HCT116 (cell line): Measurements from ENCODE around the gene ATP2B1. TPM values are rescaled to one million over a fixed set of nuclear protein-coding genes. Genes with fewer than 3 reads are reported as not detected.
"Not testable (repeated sequence)": the region's sequence is repeated elsewhere in the genome, so short reads cannot be mapped to it uniquely, and the experiment has no call there.

Experiments
- ATAC-seq: fragments of 200-7000 bp; cut with Tn5 transposase; 2 replicates; pipeline ENCODE4 v1.9.1; 2020; ENCODE audit warnings: mild to moderate bottlenecking, moderate library complexity
- BruUV-seq: library from RNA; stranded (reverse); fragments of 400-500 nt; replicated peaks from 2 replicates; lab custom pipeline; 2021; lab: Mats Ljungman, UMichigan
- CTCF ChIA-PET: fragments of 300-600 bp; sonication (Branson Sonifier 250); formaldehyde crosslinking; loops from one replicate; lab custom pipeline; 2021; ENCODE audit warnings: antibody characterized with exemption; lab: Charles Lee
- POLR2A ChIA-PET: fragments of 300-600, 350-600 bp; sonication (Branson Sonifier 250); formaldehyde crosslinking; loops from one replicate; lab custom pipeline; 2021; ENCODE audit warnings: antibody characterized with exemption; lab: Charles Lee
- RAD21 ChIA-PET, 2 experiments: fragments of 300-600 bp; sonication (Branson Sonifier 250); formaldehyde crosslinking; loops; one replicate each; lab custom pipeline; 2023; ENCODE audit warnings: low total read pairs in 2 of 2; ENCODE audit not compliant: uncharacterized antibody in 2 of 2, unreplicated experiment in 2 of 2, low non-redundant PET in 1 of 2; lab: Charles Lee
- DNase-seq: peaks from one replicate; pipeline ENCODE4 v3.0.0-alpha.2; 2010; ENCODE audit warnings: low read depth, low spot score
- H2AFZ ChIP-seq: fragments of 200-600 bp; shearing (Covaris generic), sonication (generic); 2 replicates; pipeline ENCODE4 v1.6.1; 2017; ENCODE audit warnings: low read depth, mixed run types, mixed read lengths, antibody characterized with exemption, low read length; ENCODE audit not compliant: poor library complexity, severe bottlenecking
- H3K27ac ChIP-seq: 2 replicates; pipeline ENCODE4 v1.5.1; 2012; ENCODE audit warnings: low read depth, low read length
- H3K27me3 ChIP-seq: fragments of 200-600 bp; sonication (generic); 2 replicates; pipeline ENCODE4 v1.6.1; 2016; ENCODE audit warnings: mixed run types, low read length, mixed read lengths; ENCODE audit not compliant: insufficient read depth
- H3K36me3 ChIP-seq, 2 experiments: fragments of 200-500 bp in 1 of 2; fragments of 200-600 bp in 1 of 2; sonication (Bioruptor generic) in 1 of 2; sonication (generic) in 1 of 2; 2 replicates each; pipeline versions ENCODE4 v1.5.1 to v1.6.1; 2014 to 2016; ENCODE audit warnings: low read length in 2 of 2, inconsistent platforms in 1 of 2, mixed read lengths in 1 of 2, mixed run types in 1 of 2; ENCODE audit not compliant: insufficient read depth in 2 of 2, control insufficient read depth in 1 of 2
- H3K4me1 ChIP-seq, 2 experiments: fragments of 200-600 bp in 1 of 2; sonication (generic) in 1 of 2; 2 replicates each; pipeline versions ENCODE4 v1.5.1 to v1.6.1; 2012 to 2017; ENCODE audit warnings: low read length in 2 of 2, inconsistent platforms in 1 of 2, mild to moderate bottlenecking in 1 of 2, mixed read lengths in 1 of 2, mixed run types in 1 of 2, moderate library complexity in 1 of 2; ENCODE audit not compliant: insufficient read depth in 2 of 2, control insufficient read depth in 1 of 2
- H3K4me2 ChIP-seq: fragments of 200-600 bp; sonication (generic); 2 replicates; pipeline ENCODE4 v1.6.1; 2017; ENCODE audit warnings: mixed run types, low read length, mixed read lengths
- H3K4me3 ChIP-seq, 2 experiments: fragments of 200-600 bp in 1 of 2; sonication (generic) in 1 of 2; replicated peaks in 1 of 2; 2 replicates each; pipeline ENCODE4 v1.5.1; 2011 to 2016; ENCODE audit warnings: low read length in 2 of 2, control low read depth in 1 of 2, low read depth in 1 of 2, mild to moderate bottlenecking in 1 of 2, mixed read lengths in 1 of 2, mixed run types in 1 of 2
- H3K79me2 ChIP-seq: fragments of 200-600 bp; sonication (generic); 2 replicates; pipeline ENCODE4 v1.6.1; 2017; ENCODE audit warnings: mild to moderate bottlenecking, mixed run types, low read length, moderate library complexity, mixed read lengths; ENCODE audit not compliant: insufficient read depth
- H3K9ac ChIP-seq: fragments of 200-600 bp; sonication (generic); 2 replicates; pipeline ENCODE4 v1.6.1; 2016; ENCODE audit warnings: low read length, mixed read lengths
- H3K9me2 ChIP-seq: fragments of 200-600 bp; sonication (generic), shearing (Covaris generic); 2 replicates; pipeline ENCODE4 v1.6.1; 2017; ENCODE audit warnings: mixed run types, mild to moderate bottlenecking, moderate library complexity; ENCODE audit not compliant: insufficient read depth
- H3K9me3 ChIP-seq, 2 experiments: fragments of 200-500 bp in 1 of 2; fragments of 200-600 bp in 1 of 2; sonication (Bioruptor generic) in 1 of 2; sonication (generic) in 1 of 2; 2 replicates each; pipeline ENCODE4 v1.6.1; 2014 to 2017; ENCODE audit warnings: low read length in 2 of 2, mixed read lengths in 2 of 2, inconsistent platforms in 1 of 2, low read depth in 1 of 2, mild to moderate bottlenecking in 1 of 2, mixed run types in 1 of 2, moderate library complexity in 1 of 2; ENCODE audit not compliant: control insufficient read depth in 1 of 2, insufficient read depth in 1 of 2
- H4K20me1 ChIP-seq: fragments of 200-600 bp; sonication (generic), shearing (Covaris generic); 2 replicates; pipeline ENCODE4 v1.6.1; 2017; ENCODE audit warnings: mixed run types, mild to moderate bottlenecking, moderate library complexity; ENCODE audit not compliant: insufficient read depth
- EGR1 ChIP-seq: IDR thresholded peaks from 2 replicates; pipeline ENCODE4 v1.6.1; 2012; ENCODE audit warnings: low read depth
- ELF1 ChIP-seq: IDR thresholded peaks from 2 replicates; pipeline ENCODE4 v1.6.1; 2012; ENCODE audit warnings: low read depth, borderline replicate concordance
- FOSL1 ChIP-seq: IDR thresholded peaks from 2 replicates; pipeline ENCODE4 v1.6.1; 2012; ENCODE audit warnings: low read depth
- JUND ChIP-seq: IDR thresholded peaks from 2 replicates; pipeline ENCODE4 v1.6.1; 2012
- RAD21 ChIP-seq: IDR thresholded peaks from 2 replicates; pipeline ENCODE4 v1.6.1; 2012; ENCODE audit warnings: low read depth, mild to moderate bottlenecking
- intact Hi-C: fragments of 100-400 bp; cut with micrococcal nuclease; formaldehyde crosslinking; loops from 2 replicates; pipeline ENCODE4 v1.10.0; 2022
- total RNA-seq: library from RNA; stranded (reverse); gene quantifications from one replicate; pipeline ENCODE4 v1.2.1, GENCODE V29; 2021; ENCODE audit not compliant: unreplicated experiment
- TF ChIP-seq, protein P1 (sequence below): IDR thresholded peaks from 2 replicates; pipeline ENCODE4 v1.6.1; 2012
- TF ChIP-seq, protein P2 (sequence below), 3 experiments: fragments of 200-600 bp in 1 of 3; sonication (generic) in 1 of 3; IDR thresholded peaks in 2 of 3; conservative IDR thresholded peaks in 1 of 3; 2 replicates each; pipeline ENCODE4 v1.5.1; 2012 to 2017; ENCODE audit warnings: low read depth in 2 of 3, low read length in 2 of 3, antibody characterized with exemption in 1 of 3, borderline replicate concordance in 1 of 3, control low read depth in 1 of 3, mild to moderate bottlenecking in 1 of 3, mixed read lengths in 1 of 3, mixed run types in 1 of 3, moderate library complexity in 1 of 3; ENCODE audit not compliant: insufficient read depth in 1 of 3
- TF ChIP-seq, protein P3 (sequence below): IDR thresholded peaks from 2 replicates; pipeline ENCODE4 v1.6.1; 2011; ENCODE audit warnings: mild to moderate bottlenecking, low read length, moderate library complexity; ENCODE audit not compliant: insufficient replicate concordance; ENCODE audit errors: extremely low read depth

Gene ATP2B1
- total RNA-seq, 1 experiment from 2014 or later, result 62.4 TPM

DNA sequence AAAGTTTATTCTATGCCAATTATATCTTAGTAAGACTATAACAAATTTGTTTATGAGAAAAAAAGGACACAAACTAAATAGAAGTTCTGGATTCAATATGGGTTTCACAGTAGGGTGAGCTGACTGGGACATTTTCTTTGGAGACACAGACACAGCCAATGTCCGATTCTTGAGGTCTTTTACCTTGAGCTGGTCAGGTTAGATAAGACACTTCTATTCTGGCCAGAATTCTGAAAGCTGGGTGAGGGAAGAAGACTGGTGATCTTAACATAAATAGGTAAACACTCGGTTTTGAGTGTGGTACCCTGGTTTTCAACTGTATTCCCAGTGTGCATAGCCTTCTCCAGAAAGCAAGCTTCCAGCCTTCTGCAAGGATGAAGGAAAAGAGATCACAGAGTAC is 10.0 kb downstream of the ATP2B1 start:
- ATAC-seq (no peak), DNase-seq (no peak)
- intact Hi-C loops, result no loop called here
- peaks cover 99% of the 10 kb centered on the region for H3K79me2 ChIP-seq
- peaks cover 23% of the 10 kb centered on the region; the same call in 1 of the 2 replicates for H4K20me1 ChIP-seq
- ChIA-PET POLR2A (interaction anchor here (2.8 kb wide), 1 partner anchor 10 kb away, joined by 11 read pairs; the partner anchor contains the start of gene ATP2B1), RAD21 (no interaction called here), CTCF (no interaction called here)
- H3K4me1 ChIP-seq, result peaks cover 0 to 5% of the 10 kb centered on the region in 2 experiments; a peak in 1 of 4 replicates
- no TSS peak for BruUV-seq
- no peak overlapping the region for H3K9ac ChIP-seq
- H3K27ac ChIP-seq, result no peak overlapping the region
- H2AFZ ChIP-seq, result no peak overlapping the region
- TF ChIP-seq RAD21 (no peak), JUND (no peak), ELF1 (no peak), FOSL1 (no peak), EGR1 (no peak)
- TF ChIP-seq, protein P1, sequence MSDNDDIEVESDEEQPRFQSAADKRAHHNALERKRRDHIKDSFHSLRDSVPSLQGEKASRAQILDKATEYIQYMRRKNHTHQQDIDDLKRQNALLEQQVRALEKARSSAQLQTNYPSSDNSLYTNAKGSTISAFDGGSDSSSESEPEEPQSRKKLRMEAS, result no peak
- TF ChIP-seq, protein P2, sequence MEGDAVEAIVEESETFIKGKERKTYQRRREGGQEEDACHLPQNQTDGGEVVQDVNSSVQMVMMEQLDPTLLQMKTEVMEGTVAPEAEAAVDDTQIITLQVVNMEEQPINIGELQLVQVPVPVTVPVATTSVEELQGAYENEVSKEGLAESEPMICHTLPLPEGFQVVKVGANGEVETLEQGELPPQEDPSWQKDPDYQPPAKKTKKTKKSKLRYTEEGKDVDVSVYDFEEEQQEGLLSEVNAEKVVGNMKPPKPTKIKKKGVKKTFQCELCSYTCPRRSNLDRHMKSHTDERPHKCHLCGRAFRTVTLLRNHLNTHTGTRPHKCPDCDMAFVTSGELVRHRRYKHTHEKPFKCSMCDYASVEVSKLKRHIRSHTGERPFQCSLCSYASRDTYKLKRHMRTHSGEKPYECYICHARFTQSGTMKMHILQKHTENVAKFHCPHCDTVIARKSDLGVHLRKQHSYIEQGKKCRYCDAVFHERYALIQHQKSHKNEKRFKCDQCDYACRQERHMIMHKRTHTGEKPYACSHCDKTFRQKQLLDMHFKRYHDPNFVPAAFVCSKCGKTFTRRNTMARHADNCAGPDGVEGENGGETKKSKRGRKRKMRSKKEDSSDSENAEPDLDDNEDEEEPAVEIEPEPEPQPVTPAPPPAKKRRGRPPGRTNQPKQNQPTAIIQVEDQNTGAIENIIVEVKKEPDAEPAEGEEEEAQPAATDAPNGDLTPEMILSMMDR (IDR thresholded peaks at IDR 0.05 in 2 of 3, conservative IDR thresholded peaks at IDR 0.05 in 1 of 3; ENCODE audit: borderline replicate concordance in 1 of 3, insufficient read depth in 1 of 3, low read depth in 2 of 3, low read length in 2 of 3), result no peak
- TF ChIP-seq, protein P3, sequence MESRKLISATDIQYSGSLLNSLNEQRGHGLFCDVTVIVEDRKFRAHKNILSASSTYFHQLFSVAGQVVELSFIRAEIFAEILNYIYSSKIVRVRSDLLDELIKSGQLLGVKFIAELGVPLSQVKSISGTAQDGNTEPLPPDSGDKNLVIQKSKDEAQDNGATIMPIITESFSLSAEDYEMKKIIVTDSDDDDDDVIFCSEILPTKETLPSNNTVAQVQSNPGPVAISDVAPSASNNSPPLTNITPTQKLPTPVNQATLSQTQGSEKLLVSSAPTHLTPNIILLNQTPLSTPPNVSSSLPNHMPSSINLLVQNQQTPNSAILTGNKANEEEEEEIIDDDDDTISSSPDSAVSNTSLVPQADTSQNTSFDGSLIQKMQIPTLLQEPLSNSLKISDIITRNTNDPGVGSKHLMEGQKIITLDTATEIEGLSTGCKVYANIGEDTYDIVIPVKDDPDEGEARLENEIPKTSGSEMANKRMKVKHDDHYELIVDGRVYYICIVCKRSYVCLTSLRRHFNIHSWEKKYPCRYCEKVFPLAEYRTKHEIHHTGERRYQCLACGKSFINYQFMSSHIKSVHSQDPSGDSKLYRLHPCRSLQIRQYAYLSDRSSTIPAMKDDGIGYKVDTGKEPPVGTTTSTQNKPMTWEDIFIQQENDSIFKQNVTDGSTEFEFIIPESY, result no peak
- no peaks in the 10 kb centered on the region for H3K36me3 ChIP-seq
- H3K9me2 ChIP-seq, result no peaks in the 10 kb centered on the region
- no peak overlapping the region for H3K4me2 ChIP-seq
- no peaks in the 10 kb centered on the region for H3K9me3 ChIP-seq
- H3K4me3 ChIP-seq, result no peak overlapping the region
- H3K27me3 ChIP-seq, result no peaks in the 10 kb centered on the region

DNA sequence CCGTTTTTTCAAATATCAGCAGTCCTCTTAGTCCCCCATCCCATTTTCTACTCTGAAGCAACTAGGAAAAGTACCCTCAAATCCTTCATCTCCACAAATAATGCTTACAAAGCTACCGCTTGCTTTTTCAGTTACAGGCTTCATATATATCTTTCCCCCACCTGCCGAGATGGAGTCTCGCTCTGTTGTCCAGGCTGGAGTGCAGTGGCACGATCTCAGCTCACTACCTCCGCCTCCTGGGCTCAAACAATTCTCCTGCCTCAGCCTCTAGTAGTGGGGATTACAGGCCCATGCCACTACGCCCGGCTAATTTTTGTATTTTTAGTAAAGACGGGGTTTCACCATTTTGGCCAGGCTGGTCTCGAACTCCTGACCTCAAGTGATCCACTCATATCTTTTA is 10.9 kb downstream of the ATP2B1 start:
- CTCF ChIA-PET, H3K9ac ChIP-seq, intact Hi-C loops, H3K9me3 ChIP-seq, H2AFZ ChIP-seq, POLR2A ChIA-PET, H3K36me3 ChIP-seq, H3K4me3 ChIP-seq, H3K4me1 ChIP-seq, ATAC-seq, H3K9me2 ChIP-seq, H3K27ac ChIP-seq, RAD21 ChIA-PET, BruUV-seq, DNase-seq, H3K27me3 ChIP-seq, H3K4me2 ChIP-seq: not testable (repeated sequence)
- Histone ChIP-seq H3K79me2 (peaks cover 99% of the 10 kb centered on the region), H4K20me1 (peaks cover 19% of the 10 kb centered on the region; the same call in 1 of the 2 replicates)
